ENCODE data around the gene AGAP1. TPM values are rescaled to one million over a fixed set of nuclear protein-coding genes. Genes with fewer than 3 reads are reported as not detected.
"Not testable (repeated sequence)": the region's sequence is repeated elsewhere in the genome, so short reads cannot be mapped to it uniquely, and the experiment has no call there.

The AGAP1 gene
- total RNA-seq, 1 donor from 2014 or later = 43.9 TPM

DNA sequence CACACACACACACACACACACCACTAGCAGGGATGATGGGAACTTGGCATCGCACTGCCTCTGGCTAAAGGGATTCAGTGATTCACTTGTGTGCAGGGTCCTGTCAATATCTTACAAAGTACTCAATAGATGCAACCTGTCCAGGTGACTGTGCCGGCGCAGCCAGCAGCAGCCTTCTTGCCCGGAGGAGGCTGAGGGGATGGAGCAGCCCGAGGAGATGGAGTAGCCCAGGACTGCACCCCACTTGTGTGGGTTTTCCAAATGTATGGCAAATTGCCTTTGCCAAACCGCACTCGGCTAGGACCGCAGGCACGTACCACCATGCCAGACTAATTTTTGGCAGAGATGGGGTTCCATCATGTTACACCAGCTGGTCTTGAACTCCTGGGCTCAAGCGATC is 643.2 kb downstream of the AGAP1 start:
- Mint-ChIP-seq H3K4me1 (ENCODE audit: unreplicated experiment) (no peaks in the 10 kb centered on the region), H3K36me3 (ENCODE audit: low read depth, unreplicated experiment) (no peaks in the 10 kb centered on the region), H3K27me3 (ENCODE audit: unreplicated experiment) (peaks cover 2% of the 10 kb centered on the region), H3K9me3 (ENCODE audit: unreplicated experiment) (no peaks in the 10 kb centered on the region), H3K4me3 (ENCODE audit: unreplicated experiment) (no peak overlapping the region), H3K27ac (ENCODE audit: unreplicated experiment) (no peak overlapping the region)
- TF ChIP-seq, protein P1, sequence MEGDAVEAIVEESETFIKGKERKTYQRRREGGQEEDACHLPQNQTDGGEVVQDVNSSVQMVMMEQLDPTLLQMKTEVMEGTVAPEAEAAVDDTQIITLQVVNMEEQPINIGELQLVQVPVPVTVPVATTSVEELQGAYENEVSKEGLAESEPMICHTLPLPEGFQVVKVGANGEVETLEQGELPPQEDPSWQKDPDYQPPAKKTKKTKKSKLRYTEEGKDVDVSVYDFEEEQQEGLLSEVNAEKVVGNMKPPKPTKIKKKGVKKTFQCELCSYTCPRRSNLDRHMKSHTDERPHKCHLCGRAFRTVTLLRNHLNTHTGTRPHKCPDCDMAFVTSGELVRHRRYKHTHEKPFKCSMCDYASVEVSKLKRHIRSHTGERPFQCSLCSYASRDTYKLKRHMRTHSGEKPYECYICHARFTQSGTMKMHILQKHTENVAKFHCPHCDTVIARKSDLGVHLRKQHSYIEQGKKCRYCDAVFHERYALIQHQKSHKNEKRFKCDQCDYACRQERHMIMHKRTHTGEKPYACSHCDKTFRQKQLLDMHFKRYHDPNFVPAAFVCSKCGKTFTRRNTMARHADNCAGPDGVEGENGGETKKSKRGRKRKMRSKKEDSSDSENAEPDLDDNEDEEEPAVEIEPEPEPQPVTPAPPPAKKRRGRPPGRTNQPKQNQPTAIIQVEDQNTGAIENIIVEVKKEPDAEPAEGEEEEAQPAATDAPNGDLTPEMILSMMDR (IDR thresholded peaks at IDR 0.05; ENCODE audit: unreplicated experiment) = no peak
- no peak for DNase-seq (ENCODE audit: low spot score)

DNA sequence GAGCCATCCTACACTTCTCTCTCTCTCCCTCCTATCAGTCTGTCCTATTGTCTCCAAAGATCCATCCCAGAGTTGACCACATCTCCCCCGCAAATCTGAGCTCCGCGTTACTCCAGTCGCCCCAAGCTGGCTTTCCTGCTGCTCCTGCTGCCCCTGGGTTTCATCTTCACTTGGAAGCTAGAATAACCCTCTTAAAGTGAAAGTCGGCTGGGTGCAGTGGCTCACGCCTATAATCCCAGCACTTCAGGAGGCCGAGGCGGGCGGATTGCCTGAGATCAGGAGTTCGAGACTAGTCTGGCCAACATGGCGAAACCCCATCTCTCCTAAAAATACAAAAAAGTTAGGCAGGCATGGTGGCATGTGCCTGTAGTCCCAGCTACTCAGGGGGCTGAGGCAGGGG is 647.8 kb downstream of the AGAP1 start:
- H3K4me3 Mint-ChIP-seq (ENCODE audit: unreplicated experiment); H3K36me3 Mint-ChIP-seq (ENCODE audit: low read depth, unreplicated experiment); H3K27me3 Mint-ChIP-seq (ENCODE audit: unreplicated experiment); H3K9me3 Mint-ChIP-seq (ENCODE audit: unreplicated experiment); H3K4me1 Mint-ChIP-seq (ENCODE audit: unreplicated experiment); DNase-seq (ENCODE audit: low spot score); H3K27ac Mint-ChIP-seq (ENCODE audit: unreplicated experiment): not testable (repeated sequence)

GRCh38 chr2:236143811-236144210 is 650.0 kb downstream of the AGAP1 start:
- Mint-ChIP-seq H3K27me3 (ENCODE audit: unreplicated experiment) (peaks cover 6% of the 10 kb centered on the region), H3K27ac (ENCODE audit: unreplicated experiment) (no peak overlapping the region), H3K9me3 (ENCODE audit: unreplicated experiment) (no peaks in the 10 kb centered on the region), H3K4me1 (ENCODE audit: unreplicated experiment) (peaks cover 7% of the 10 kb centered on the region), H3K36me3 (ENCODE audit: low read depth, unreplicated experiment) (no peaks in the 10 kb centered on the region), H3K4me3 (ENCODE audit: unreplicated experiment) (no peak overlapping the region)
- no peak for DNase-seq (ENCODE audit: low spot score)
- TF ChIP-seq, protein P1 (IDR thresholded peaks at IDR 0.05; ENCODE audit: unreplicated experiment) = no peak

GRCh38 chr2:236146436-236146835 is 652.6 kb downstream of the AGAP1 start:
- Mint-ChIP-seq H3K4me1 (ENCODE audit: unreplicated experiment) (peaks cover 7% of the 10 kb centered on the region), H3K4me3 (ENCODE audit: unreplicated experiment) (no peak overlapping the region), H3K27me3 (ENCODE audit: unreplicated experiment) (peaks cover 7% of the 10 kb centered on the region), H3K36me3 (ENCODE audit: low read depth, unreplicated experiment) (no peaks in the 10 kb centered on the region), H3K27ac (ENCODE audit: unreplicated experiment) (no peak overlapping the region), H3K9me3 (ENCODE audit: unreplicated experiment) (no peaks in the 10 kb centered on the region)
- TF ChIP-seq, protein P1 (IDR thresholded peaks at IDR 0.05; ENCODE audit: unreplicated experiment) = no peak
- no peak for DNase-seq (ENCODE audit: low spot score)

GRCh38 chr2:236155406-236155805 is 661.6 kb downstream of the AGAP1 start:
- Mint-ChIP-seq H3K9me3 (ENCODE audit: unreplicated experiment) (peaks cover 5% of the 10 kb centered on the region), H3K4me3 (ENCODE audit: unreplicated experiment) (no peak overlapping the region), H3K27ac (ENCODE audit: unreplicated experiment) (no peak overlapping the region), H3K4me1 (ENCODE audit: unreplicated experiment) (no peaks in the 10 kb centered on the region), H3K36me3 (ENCODE audit: low read depth, unreplicated experiment) (peaks cover 4% of the 10 kb centered on the region), H3K27me3 (ENCODE audit: unreplicated experiment) (peaks cover 16% of the 10 kb centered on the region)
- DNase-seq (ENCODE audit: low spot score) = no peak
- TF ChIP-seq, protein P1 (IDR thresholded peaks at IDR 0.05; ENCODE audit: unreplicated experiment) = no peak
